HEK293 (cell line): ENCODE measurements around the gene ANKRD23.

Source experiments
- CTCF ChIA-PET: fragments of 350-600 bp; formaldehyde crosslinking; extraction: SDS; loops from one replicate; lab custom pipeline; 2021; ENCODE audit warnings: antibody characterized with exemption; lab: Yijun Ruan, JAX
- POLR2A ChIA-PET: fragments of 300-600 bp; formaldehyde crosslinking; extraction: SDS; loops from one replicate; lab custom pipeline; 2020; ENCODE audit warnings: antibody characterized with exemption, inconsistent platforms; lab: Yijun Ruan, JAX
- H3K27ac ChIP-seq: fragments of 200-500 bp; sonication (Bioruptor generic); 2 replicates; pipeline ENCODE4 v1.5.1; 2014; ENCODE audit warnings: low read depth, low read length, control low read depth, inconsistent platforms; ENCODE audit errors: extremely low read depth
- H3K36me3 ChIP-seq, 2 experiments: fragments of 200-500 bp in 1 of 2; sonication (Bioruptor generic) in 1 of 2; 1 replicate in 1 of 2; 2 replicates in 1 of 2; pipeline ENCODE4 v1.5.1; 2014 to 2017; ENCODE audit warnings: inconsistent platforms in 2 of 2, low read length in 2 of 2; ENCODE audit not compliant: control insufficient read depth in 2 of 2, insufficient read depth in 1 of 2
- H3K4me1 ChIP-seq: fragments of 200-500 bp; sonication (Bioruptor generic); 2 replicates; pipeline ENCODE4 v1.5.1; 2014; ENCODE audit warnings: mild to moderate bottlenecking, low read length, inconsistent platforms; ENCODE audit not compliant: control insufficient read depth, insufficient read depth
- H3K4me3 ChIP-seq: 2 replicates; pipeline ENCODE4 v1.5.1; 2011; ENCODE audit warnings: low read depth, mild to moderate bottlenecking, control low read depth, low read length, moderate library complexity
- H3K9me3 ChIP-seq: fragments of 200-500 bp; sonication (Bioruptor generic); 2 replicates; pipeline ENCODE4 v1.5.1; 2014; ENCODE audit warnings: low read depth, low read length, inconsistent platforms; ENCODE audit not compliant: control insufficient read depth, insufficient read depth
- BCL11A ChIP-seq: fragments of 450-650 bp; formaldehyde crosslinking; IDR thresholded peaks from 2 replicates; pipeline ENCODE4 v1.5.1; 2016; ENCODE audit warnings: low read depth, missing biosample characterization, missing genetic modification characterization
- EGR2 ChIP-seq: fragments of 450-650 bp; formaldehyde crosslinking; IDR thresholded peaks from 2 replicates; pipeline ENCODE4 v1.5.1; 2016; ENCODE audit warnings: low read depth, missing biosample characterization, missing genetic modification characterization
- GLIS1 ChIP-seq: fragments of 450-650 bp; formaldehyde crosslinking; IDR thresholded peaks from 2 replicates; pipeline ENCODE4 v1.5.1; 2016; ENCODE audit warnings: missing biosample characterization, missing genetic modification characterization
- KLF1 ChIP-seq: fragments of 450-650 bp; formaldehyde crosslinking; IDR thresholded peaks from 2 replicates; pipeline ENCODE4 v1.5.1; 2016; ENCODE audit warnings: missing biosample characterization, missing genetic modification characterization
- ZBTB48 ChIP-seq: fragments of 450-650 bp; formaldehyde crosslinking; IDR thresholded peaks from 2 replicates; pipeline ENCODE4 v1.5.1; 2016; ENCODE audit warnings: missing biosample characterization, missing genetic modification characterization
- ZFHX2 ChIP-seq: fragments of 450-650 bp; formaldehyde crosslinking; conservative IDR thresholded peaks from 2 replicates; pipeline ENCODE4 v1.5.1; 2016; ENCODE audit warnings: missing biosample characterization, missing genetic modification characterization
- ZIC2 ChIP-seq: fragments of 450-650 bp; formaldehyde crosslinking; IDR thresholded peaks from 2 replicates; pipeline ENCODE4 v1.5.1; 2016; ENCODE audit warnings: missing biosample characterization, missing genetic modification characterization
- ZNF174 ChIP-seq: fragments of 450-650 bp; formaldehyde crosslinking; IDR thresholded peaks from 2 replicates; pipeline ENCODE4 v1.5.0; 2017; ENCODE audit warnings: missing biosample characterization, mild to moderate bottlenecking, missing genetic modification characterization
- ZNF558 ChIP-seq: fragments of 450-650 bp; formaldehyde crosslinking; IDR thresholded peaks from 2 replicates; pipeline ENCODE4 v1.5.1; 2016; ENCODE audit warnings: missing biosample characterization, missing genetic modification characterization
- ZNF596 ChIP-seq: fragments of 450-650 bp; IDR thresholded peaks from 2 replicates; pipeline ENCODE4 v1.5.0; 2018; ENCODE audit warnings: missing biosample characterization, mild to moderate bottlenecking, missing genetic modification characterization, moderate library complexity
- ZNF654 ChIP-seq: fragments of 450-650 bp; formaldehyde crosslinking; IDR thresholded peaks from 2 replicates; pipeline ENCODE4 v1.5.1; 2016; ENCODE audit warnings: low read depth, missing biosample characterization, missing genetic modification characterization
- ZNF768 ChIP-seq: fragments of 450-650 bp; formaldehyde crosslinking; IDR thresholded peaks from 2 replicates; pipeline ENCODE4 v1.5.1; 2018; ENCODE audit warnings: missing biosample characterization, mild to moderate bottlenecking, missing genetic modification characterization
- ZNF777 ChIP-seq: fragments of 450-650 bp; formaldehyde crosslinking; IDR thresholded peaks from 2 replicates; pipeline ENCODE4 v1.5.1; 2017; ENCODE audit warnings: missing biosample characterization, missing genetic modification characterization, borderline replicate concordance
- ZXDB ChIP-seq: fragments of 450-650 bp; formaldehyde crosslinking; IDR thresholded peaks from 2 replicates; pipeline ENCODE4 v1.5.1; 2016; ENCODE audit warnings: missing biosample characterization, missing genetic modification characterization

Gene ANKRD23

GRCh38 chr2:96878796-96879544 lies 35.1 kb upstream of the ANKRD23 start:
- H3K36me3 ChIP-seq: no peaks in the 10 kb centered on the region
- H3K4me3 ChIP-seq: no peak overlapping the region
- 0 out of 2 replicates have a peak, but pooled peaks cover 3% of the 10 kb centered on the region for H3K4me1 ChIP-seq
- no peaks in the 10 kb centered on the region for H3K9me3 ChIP-seq
- ChIA-PET CTCF (interaction anchor here (1.1 kb wide), 1 partner anchor 233 kb away, joined by 3 read pairs; no protein-coding TSS in a partner anchor), POLR2A (no interaction called here)
- TF ChIP-seq GLIS1 (tag by site-specific recombination) (no peak), ZNF768 (tag by site-specific recombination) (no peak)
- TF ChIP-seq, all 188 proteins: peak for 0
- no peak overlapping the region for H3K27ac ChIP-seq

DNA sequence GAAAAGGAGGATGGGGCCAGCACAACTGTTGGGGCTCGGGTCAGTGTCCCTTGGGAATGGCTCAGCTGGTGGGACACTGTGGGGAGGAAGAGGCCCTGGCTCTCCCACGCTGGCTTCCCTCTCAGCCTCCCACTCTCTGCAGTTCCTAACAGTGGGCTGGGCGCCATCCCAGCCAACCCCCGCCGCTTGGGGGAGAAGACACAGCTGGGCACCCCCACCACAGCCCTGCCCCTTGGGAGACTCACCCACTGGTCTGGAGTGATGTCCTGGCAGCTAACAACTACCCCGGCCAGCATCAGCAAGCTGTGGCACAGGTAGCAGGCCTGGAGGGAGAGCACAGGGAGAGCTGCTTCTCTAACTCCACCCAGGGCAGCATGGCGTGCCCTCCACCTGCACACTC lies 34.4 kb upstream of the ANKRD23 start:
- Histone ChIP-seq H3K27ac (no peak overlapping the region), H3K36me3 (no peaks in the 10 kb centered on the region)
- 0 out of 2 replicates have a peak, but pooled peaks have one; percentile 13 for TF ChIP-seq ZIC2
- TF ChIP-seq EGR2 (tag by site-specific recombination): peak; percentile 36; the same call in 1 of the 2 replicates
- peak; percentile 44 for TF ChIP-seq ZFHX2 (tag by site-specific recombination)
- TF ChIP-seq ZBTB48 (tag by site-specific recombination): no peak
- TF ChIP-seq, all 188 proteins: peak for 3
- POLR2A ChIA-PET: no interaction called here
- no peak overlapping the region for H3K4me3 ChIP-seq
- H3K4me1 ChIP-seq: 0 out of 2 replicates have a peak, but pooled peaks cover 3% of the 10 kb centered on the region
- CTCF ChIA-PET: no interaction called here
- H3K9me3 ChIP-seq: no peaks in the 10 kb centered on the region

DNA sequence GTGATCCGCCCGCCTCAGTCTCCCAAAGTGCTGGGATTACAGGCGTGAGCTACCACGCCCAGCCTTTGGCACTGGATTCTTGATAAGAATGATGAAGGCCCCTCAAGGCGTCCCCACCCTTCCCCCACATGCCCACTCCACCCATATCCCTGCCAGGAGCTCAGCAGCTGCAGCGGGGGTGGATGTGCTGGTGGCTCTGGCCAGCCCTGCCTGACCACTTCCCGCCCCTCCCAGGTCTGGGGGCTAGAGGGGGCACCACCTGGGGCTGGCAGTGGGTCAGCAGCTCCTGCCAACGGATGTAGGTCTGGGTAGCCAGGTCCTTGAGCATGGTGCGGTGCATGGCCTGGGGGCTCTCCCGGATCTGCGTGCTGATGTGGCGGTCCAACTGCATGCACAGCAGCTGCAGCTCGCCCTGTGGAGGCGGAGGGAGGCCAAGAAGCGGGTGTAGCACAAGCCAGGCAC lies 33.8 kb upstream of the ANKRD23 start:
- Histone ChIP-seq H3K4me1 (0 out of 2 replicates have a peak, but pooled peaks cover 3% of the 10 kb centered on the region), H3K27ac (no peak overlapping the region), H3K9me3 (no peaks in the 10 kb centered on the region), H3K36me3 (no peaks in the 10 kb centered on the region), H3K4me3 (no peak overlapping the region)
- TF ChIP-seq ZFHX2 (tag by site-specific recombination) (no peak), KLF1 (peak; percentile 96), ZNF777 (tag by site-specific recombination) (no peak)
- ChIA-PET POLR2A (no interaction called here), CTCF (interaction anchor here (0.7 kb wide), 1 partner anchor 8 kb away, joined by 3 read pairs; no protein-coding TSS in a partner anchor)

DNA sequence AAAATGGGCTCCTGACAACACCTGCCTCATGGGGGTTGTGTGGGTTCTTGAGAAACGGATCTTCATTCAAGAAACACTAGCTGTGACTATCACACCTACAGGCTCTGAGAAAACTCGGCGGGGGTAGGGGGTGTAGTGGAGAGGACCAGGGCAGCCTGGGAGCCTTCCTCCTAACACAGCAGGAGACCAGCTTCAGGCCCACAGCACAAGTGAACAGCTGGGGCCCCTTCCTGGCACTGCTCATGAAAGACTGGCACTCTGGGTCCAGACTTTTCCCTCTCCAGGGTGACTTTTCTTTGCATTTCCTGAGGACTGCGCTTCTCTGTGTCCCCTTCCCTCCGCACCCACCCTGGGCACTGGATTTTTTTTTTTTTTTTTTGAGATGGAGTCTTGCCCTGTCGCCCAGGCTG lies 33.2 kb upstream of the ANKRD23 start:
- POLR2A ChIA-PET: no interaction called here
- H3K4me1 ChIP-seq: 0 out of 2 replicates have a peak, but pooled peaks cover 3% of the 10 kb centered on the region
- H3K36me3 ChIP-seq: no peaks in the 10 kb centered on the region
- no peak overlapping the region for H3K27ac ChIP-seq
- CTCF ChIA-PET: interaction anchor here (0.6 to 0.7 kb wide), 2 partner anchors 9 to 109 kb away, joined by 3 to 4 read pairs; no protein-coding TSS in a partner anchor
- no peak overlapping the region for H3K4me3 ChIP-seq
- no peaks in the 10 kb centered on the region for H3K9me3 ChIP-seq
- no peak for TF ChIP-seq ZXDB (tag by site-specific recombination)
- TF ChIP-seq ZIC2: 0 out of 2 replicates have a peak, but pooled peaks have one; percentile 17

- Histone ChIP-seq H3K4me1 (0 out of 2 replicates have a peak, but pooled peaks cover 3% of the 10 kb centered on the region), H3K36me3 (no peaks in the 10 kb centered on the region), H3K9me3 (no peaks in the 10 kb centered on the region), H3K27ac (no peak overlapping the region), H3K4me3 (no peak overlapping the region)
- POLR2A ChIA-PET: interaction anchor here (2.1 kb wide), 1 partner anchor 18 kb away, joined by 6 read pairs; the partner anchor contains the start of gene ANKRD39
- TF ChIP-seq ZNF174 (no peak), ZNF558 (no peak), KLF1 (peak; percentile 0; the same call in 1 of the 2 replicates), ZNF654 (tag by site-specific recombination) (no peak), ZNF596 (tag by site-specific recombination) (no peak), BCL11A (tag by site-specific recombination) (no peak)
- CTCF ChIA-PET: interaction anchor here (0.6 kb wide), 1 partner anchor 108 kb away, joined by 4 read pairs; no protein-coding TSS in a partner anchor
Observed at GRCh38 chr2:96876269-96877041, 32.6 kb upstream of the ANKRD23 start.
